Measurements from ENCODE around the gene NANOS1. TPM values are rescaled to one million over a fixed set of nuclear protein-coding genes. Genes with fewer than 3 reads are reported as not detected.

NANOS1 gene
- total and polyA plus RNA-seq, 9 of the 15 experiments (the other 6 are each of a cell fraction or from before 2014, with no cell fraction given): 0.14 to 1.6 (median 0.83) TPM; not detected in 1

DNA sequence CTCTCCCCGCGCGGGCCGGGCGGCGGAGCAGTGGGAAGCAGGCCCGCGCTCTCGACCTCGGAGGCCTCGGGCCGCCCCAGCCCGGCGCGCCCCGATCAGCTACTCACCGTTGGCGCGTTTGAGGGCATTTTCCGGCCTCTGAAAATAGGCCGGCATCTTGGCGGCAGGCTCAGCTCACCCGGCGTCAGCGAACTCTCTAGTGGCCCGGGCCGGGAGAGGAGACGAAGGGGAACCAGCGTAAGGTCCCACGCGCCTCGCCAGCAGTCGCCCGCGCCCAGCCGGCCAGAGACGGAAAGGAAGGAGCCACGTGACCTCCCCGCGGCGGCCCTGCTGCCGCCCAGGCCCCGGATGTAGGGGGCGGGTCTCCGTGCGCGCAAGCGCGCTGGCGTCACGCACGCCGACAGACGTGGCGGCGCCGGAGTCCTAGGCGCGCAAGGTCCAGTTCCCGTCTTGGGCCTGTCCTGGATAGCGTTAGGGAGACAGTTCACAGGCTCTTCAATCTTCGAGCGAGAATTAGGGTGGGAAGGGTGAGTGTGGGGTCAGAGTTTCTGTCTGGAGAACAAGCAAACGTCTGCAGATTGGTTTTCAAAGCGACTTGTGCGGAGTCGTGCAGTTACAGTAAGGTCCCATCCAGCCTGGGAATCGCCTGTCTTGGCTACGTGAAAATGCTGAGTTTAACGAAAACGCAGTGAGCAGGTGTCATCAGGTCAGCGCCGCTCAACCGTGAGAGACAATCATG lies 51.2 kb downstream of the NANOS1 start, which contains the start of gene EIF3A (continued):
- TF ChIP-seq, protein P1, sequence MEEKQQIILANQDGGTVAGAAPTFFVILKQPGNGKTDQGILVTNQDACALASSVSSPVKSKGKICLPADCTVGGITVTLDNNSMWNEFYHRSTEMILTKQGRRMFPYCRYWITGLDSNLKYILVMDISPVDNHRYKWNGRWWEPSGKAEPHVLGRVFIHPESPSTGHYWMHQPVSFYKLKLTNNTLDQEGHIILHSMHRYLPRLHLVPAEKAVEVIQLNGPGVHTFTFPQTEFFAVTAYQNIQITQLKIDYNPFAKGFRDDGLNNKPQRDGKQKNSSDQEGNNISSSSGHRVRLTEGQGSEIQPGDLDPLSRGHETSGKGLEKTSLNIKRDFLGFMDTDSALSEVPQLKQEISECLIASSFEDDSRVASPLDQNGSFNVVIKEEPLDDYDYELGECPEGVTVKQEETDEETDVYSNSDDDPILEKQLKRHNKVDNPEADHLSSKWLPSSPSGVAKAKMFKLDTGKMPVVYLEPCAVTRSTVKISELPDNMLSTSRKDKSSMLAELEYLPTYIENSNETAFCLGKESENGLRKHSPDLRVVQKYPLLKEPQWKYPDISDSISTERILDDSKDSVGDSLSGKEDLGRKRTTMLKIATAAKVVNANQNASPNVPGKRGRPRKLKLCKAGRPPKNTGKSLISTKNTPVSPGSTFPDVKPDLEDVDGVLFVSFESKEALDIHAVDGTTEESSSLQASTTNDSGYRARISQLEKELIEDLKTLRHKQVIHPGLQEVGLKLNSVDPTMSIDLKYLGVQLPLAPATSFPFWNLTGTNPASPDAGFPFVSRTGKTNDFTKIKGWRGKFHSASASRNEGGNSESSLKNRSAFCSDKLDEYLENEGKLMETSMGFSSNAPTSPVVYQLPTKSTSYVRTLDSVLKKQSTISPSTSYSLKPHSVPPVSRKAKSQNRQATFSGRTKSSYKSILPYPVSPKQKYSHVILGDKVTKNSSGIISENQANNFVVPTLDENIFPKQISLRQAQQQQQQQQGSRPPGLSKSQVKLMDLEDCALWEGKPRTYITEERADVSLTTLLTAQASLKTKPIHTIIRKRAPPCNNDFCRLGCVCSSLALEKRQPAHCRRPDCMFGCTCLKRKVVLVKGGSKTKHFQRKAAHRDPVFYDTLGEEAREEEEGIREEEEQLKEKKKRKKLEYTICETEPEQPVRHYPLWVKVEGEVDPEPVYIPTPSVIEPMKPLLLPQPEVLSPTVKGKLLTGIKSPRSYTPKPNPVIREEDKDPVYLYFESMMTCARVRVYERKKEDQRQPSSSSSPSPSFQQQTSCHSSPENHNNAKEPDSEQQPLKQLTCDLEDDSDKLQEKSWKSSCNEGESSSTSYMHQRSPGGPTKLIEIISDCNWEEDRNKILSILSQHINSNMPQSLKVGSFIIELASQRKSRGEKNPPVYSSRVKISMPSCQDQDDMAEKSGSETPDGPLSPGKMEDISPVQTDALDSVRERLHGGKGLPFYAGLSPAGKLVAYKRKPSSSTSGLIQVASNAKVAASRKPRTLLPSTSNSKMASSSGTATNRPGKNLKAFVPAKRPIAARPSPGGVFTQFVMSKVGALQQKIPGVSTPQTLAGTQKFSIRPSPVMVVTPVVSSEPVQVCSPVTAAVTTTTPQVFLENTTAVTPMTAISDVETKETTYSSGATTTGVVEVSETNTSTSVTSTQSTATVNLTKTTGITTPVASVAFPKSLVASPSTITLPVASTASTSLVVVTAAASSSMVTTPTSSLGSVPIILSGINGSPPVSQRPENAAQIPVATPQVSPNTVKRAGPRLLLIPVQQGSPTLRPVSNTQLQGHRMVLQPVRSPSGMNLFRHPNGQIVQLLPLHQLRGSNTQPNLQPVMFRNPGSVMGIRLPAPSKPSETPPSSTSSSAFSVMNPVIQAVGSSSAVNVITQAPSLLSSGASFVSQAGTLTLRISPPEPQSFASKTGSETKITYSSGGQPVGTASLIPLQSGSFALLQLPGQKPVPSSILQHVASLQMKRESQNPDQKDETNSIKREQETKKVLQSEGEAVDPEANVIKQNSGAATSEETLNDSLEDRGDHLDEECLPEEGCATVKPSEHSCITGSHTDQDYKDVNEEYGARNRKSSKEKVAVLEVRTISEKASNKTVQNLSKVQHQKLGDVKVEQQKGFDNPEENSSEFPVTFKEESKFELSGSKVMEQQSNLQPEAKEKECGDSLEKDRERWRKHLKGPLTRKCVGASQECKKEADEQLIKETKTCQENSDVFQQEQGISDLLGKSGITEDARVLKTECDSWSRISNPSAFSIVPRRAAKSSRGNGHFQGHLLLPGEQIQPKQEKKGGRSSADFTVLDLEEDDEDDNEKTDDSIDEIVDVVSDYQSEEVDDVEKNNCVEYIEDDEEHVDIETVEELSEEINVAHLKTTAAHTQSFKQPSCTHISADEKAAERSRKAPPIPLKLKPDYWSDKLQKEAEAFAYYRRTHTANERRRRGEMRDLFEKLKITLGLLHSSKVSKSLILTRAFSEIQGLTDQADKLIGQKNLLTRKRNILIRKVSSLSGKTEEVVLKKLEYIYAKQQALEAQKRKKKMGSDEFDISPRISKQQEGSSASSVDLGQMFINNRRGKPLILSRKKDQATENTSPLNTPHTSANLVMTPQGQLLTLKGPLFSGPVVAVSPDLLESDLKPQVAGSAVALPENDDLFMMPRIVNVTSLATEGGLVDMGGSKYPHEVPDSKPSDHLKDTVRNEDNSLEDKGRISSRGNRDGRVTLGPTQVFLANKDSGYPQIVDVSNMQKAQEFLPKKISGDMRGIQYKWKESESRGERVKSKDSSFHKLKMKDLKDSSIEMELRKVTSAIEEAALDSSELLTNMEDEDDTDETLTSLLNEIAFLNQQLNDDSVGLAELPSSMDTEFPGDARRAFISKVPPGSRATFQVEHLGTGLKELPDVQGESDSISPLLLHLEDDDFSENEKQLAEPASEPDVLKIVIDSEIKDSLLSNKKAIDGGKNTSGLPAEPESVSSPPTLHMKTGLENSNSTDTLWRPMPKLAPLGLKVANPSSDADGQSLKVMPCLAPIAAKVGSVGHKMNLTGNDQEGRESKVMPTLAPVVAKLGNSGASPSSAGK (IDR thresholded peaks at IDR 0.05): peak; percentile 93
- TF ChIP-seq LARP7 (IDR thresholded peaks at IDR 0.05) (0 out of 2 replicates have a peak, but pooled peaks have one; percentile 20), EP400 (IDR thresholded peaks at IDR 0.05) (peak; percentile 90), STAT5A (IDR thresholded peaks at IDR 0.05; ENCODE audit: borderline replicate concordance, low read length) (no peak), RB1 (IDR thresholded peaks at IDR 0.05; ENCODE audit: low read depth) (peak; percentile 34; the same call in 1 of the 2 replicates), BCL6 (CRISPR knock-in tag; IDR thresholded peaks at IDR 0.05) (no peak)
- TF ChIP-seq, protein P2, sequence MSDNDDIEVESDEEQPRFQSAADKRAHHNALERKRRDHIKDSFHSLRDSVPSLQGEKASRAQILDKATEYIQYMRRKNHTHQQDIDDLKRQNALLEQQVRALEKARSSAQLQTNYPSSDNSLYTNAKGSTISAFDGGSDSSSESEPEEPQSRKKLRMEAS (CRISPR knock-in tag; IDR thresholded peaks at IDR 0.05): peak; percentile 55; the same call in 1 of the 2 replicates
- TF ChIP-seq, protein P3, sequence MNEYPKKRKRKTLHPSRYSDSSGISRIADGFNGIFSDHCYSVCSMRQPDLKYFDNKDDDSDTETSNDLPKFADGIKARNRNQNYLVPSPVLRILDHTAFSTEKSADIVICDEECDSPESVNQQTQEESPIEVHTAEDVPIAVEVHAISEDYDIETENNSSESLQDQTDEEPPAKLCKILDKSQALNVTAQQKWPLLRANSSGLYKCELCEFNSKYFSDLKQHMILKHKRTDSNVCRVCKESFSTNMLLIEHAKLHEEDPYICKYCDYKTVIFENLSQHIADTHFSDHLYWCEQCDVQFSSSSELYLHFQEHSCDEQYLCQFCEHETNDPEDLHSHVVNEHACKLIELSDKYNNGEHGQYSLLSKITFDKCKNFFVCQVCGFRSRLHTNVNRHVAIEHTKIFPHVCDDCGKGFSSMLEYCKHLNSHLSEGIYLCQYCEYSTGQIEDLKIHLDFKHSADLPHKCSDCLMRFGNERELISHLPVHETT (CRISPR knock-in tag; conservative IDR thresholded peaks at IDR 0.05 in 1 of 2, IDR thresholded peaks at IDR 0.05 in 1 of 2): peak in 1 of 2 experiments; percentile 61; a peak in 1 of 4 replicates
